CD4-positive, alpha-beta T cell treated with Interleukin-4 for 1 hour (primary cell): ENCODE measurements around the gene NAT8.
"Not testable (repeated sequence)": the region's sequence is repeated elsewhere in the genome, so short reads cannot be mapped to it uniquely, and the experiment has no call there.

Experiments used
- DNase-seq, 2 donors: peaks; one replicate each; pipeline ENCODE4 v3.0.0-alpha.2; 2020 to 2022

Gene NAT8, protein sequence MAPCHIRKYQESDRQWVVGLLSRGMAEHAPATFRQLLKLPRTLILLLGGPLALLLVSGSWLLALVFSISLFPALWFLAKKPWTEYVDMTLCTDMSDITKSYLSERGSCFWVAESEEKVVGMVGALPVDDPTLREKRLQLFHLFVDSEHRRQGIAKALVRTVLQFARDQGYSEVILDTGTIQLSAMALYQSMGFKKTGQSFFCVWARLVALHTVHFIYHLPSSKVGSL

DNA sequence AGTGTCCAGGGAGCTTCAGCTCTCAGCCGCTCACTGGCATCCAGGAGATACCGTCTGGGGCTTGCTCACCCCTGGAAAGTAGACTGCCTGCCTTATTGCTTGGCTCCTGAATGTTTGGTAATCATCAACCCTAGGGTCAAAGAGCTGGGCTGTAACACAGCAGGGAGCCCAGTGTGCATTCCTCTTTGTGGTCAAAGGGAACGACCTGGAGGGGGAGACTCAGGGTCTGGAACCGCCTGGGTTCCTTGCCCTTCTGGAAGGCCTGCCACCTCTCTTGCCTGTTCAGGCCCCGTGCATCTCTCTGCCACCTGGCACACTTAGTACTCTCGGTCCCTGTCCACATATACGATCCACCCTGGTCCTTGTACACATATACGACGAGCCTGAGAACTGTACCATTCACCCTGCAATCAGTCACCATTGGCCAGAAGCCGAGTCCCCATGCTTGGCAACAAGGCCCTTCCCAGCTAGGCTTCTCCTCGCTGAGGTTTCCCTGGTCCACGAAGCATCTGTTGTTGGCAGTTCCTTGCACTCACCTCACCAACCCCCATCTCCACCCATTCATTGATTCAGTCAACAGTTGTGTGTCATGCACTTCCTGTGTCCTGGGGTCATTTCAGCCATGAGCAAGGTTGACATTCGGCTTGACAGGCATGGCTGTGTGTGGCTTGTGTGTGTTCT lies at the start of gene NAT8:
Gene NAT8 (minus strand): TSS at position 85 of the 681 bp plus-strand sequence. CDS start 794 bp downstream, outside the sequence.
- DNase-seq = no peak

DNA sequence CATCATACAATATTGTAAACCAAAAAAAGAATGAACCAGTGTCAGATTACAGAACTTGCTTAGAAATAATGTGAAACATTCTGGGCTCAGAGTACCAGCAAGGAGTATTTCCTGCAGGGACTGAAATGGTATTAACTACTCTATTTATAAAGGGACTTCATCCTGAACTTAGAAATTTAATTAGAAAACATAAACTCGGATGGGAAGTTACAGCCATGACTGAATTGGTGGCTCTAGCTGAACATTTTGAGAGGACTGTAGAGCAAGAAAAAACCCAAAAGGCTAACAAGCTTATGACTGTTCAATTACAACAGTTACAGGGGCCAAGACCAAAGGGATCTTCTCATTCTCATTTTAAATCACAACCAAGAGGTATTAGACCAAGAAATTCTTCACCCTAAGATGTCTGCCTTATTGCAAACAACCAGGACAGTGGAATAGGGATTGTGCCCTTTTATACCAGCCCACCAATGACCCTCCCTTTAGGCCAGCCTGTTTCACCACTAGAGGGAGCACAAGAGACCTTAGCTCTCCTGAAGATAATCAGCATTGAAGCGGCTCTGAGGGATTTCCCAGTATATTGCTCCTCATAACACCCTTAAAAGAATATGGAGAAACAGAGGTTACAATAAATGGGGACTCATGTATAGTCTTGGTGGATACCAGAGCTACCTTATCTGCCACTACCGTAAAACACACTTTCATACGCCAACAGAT lies 48.3 kb upstream of the NAT8 start:
- DNase-seq = peak; percentile 30 to 36

DNA sequence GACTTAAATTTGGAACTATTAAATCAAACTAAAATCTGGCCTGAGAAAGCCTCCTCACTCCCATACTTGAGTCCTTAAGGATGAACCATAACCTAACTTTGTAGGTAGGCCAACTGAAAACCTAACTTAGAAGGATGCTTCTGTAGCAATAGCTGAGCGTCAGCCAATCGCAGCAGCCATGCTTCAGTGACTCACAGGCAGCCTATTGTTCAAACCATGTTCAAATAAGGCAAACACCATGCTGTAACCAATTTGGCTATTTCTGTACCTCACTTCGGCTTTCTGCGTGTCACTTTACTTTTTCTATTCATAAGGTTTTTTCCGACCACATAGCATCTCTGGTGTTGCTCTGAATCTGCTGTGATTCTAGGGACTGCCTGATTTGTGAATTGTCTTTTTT lies 46.3 kb upstream of the NAT8 start:
- DNase-seq = not testable (repeated sequence)

DNA sequence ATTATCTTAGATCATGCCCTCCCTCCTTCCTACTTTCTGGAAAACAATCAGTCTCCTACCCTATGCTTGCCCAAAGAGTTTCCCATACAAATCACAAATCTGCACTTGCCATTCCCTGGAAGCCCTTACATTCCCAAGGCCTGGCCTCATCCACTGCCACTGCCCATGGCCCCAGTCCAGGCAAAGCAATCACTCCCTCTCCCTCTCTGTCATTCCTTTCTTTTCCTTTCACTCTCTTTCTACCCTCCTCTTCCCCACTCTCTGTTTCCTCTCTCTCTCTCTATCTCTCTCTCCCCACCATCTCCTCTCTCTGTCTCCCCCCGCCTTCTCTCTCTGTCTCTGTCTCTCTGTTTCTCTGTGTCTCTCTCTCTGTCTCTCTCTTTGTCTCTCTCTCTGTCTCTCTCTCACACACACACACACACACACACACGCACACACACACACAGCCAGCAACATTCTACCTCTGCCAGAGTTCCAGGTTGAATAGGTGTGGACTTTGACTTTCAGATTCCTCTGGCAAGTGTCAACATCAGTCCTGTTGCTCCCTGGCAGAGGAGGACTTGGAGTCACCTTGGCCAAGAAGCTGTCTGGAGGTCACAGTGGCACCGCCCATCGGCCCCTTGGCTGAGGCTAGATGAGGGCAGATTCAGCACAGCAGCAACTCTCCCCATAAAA lies 43.7 kb upstream of the NAT8 start:
- DNase-seq = no peak

DNA sequence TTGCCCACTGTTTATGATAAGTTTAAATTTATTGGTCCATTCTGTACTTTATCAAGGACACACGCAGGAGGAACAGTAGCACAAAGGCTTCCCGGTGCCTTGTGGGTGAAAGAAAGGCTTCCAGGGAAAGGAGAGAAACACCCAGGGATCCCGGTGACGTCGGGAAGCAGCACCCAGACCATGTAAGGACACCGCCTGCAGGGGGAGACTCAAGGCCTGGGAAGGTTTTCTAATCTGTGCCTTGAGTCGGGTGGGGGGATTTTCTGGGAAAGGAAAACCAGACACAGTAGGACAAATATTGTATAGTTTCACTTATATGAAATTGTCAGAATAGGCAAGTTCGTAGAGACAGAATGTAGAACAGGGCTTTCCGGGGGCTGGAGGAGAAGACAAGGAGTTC lies 42.7 kb upstream of the NAT8 start:
- DNase-seq = not testable (repeated sequence)

DNA sequence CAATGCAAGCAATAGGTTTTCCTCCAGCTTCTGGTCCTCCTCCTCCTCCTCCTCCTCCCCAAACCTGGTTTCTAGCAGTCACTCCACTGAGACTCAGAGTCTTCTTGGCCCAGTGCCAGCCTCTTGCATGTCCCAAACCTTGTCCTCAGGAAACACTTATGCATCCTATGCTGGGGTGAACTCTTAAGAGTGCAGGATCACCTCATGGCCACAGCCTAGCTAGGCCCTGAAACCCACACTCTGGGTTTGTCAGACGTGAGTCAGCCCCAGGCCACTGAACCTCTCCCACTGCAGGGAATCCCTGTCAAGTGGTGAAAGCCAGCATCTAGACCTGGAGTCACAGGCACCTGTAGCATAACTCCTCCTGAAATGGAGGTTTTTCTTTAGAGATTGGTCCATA lies 42.1 kb upstream of the NAT8 start:
- DNase-seq = not testable (repeated sequence)

DNA sequence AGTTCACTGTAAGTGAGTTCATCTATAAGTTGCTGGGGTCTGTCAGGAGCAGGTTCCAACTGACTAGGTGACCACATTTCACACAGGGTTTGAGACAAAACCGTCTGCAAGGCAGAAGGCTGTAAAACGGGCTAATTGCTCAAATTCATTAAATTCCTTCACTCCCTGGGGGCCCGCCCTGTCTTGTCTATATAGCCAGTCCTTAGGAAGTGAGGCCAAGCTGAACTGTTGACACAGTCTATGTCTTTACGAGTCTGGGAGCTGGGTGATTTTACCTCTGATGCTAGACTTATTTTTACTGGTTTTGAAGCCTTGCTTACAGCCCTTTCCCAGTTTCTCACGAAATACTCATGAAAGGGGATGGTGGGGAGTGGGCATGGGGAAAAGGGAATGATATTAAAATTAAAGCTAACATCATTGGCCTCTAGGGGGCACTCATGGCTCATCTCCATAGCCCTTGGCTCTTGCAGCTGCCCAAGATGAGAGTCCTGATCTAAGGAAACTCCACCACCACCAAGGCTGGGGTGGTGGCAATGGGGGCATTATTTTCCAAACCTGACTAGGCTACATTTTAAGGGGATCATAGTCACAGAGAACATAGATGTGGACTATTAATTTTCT lies 37.8 kb upstream of the NAT8 start:
- DNase-seq = peak in 1 of 2 donors; percentile 7

DNA sequence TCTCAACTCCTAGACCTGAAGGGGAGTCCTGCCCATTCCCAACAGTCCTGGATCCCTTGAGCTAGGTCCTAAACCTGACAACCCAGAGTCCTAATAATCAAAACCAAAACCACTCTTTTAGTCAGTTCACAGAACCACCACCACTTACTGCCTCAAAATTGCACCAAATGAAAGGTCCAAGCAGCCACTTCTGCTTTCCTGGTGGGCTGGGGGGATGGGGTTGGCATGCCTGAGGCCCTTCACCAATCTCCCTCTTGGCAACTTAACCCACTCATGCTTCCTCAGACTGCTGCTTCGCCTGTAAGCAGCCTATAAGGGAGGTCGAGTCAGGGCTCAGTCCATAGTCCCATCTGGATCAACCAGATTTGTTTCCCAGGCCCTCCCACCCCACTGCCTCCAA lies 37.0 kb upstream of the NAT8 start:
- not testable (repeated sequence) for DNase-seq

DNA sequence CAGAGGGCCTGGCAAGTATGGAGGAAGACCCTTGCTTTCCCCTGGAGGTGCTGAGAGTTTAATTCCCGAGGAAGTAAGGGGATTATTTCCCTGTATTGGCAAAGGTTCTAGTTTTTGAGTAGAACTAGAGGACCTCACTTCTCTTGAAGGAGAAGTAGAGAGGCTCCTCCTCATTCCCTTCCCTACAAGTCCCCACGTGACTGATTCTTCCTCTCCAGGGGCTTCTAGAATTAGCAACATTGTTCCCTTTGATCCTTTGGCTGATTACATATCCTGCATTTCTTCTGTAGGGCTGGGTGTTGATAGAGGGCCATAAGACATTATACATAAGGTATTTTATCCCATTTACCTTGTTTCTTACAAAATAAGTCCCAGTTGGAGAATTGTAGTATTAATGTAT lies 35.8 kb upstream of the NAT8 start:
- DNase-seq = not testable (repeated sequence)

DNA sequence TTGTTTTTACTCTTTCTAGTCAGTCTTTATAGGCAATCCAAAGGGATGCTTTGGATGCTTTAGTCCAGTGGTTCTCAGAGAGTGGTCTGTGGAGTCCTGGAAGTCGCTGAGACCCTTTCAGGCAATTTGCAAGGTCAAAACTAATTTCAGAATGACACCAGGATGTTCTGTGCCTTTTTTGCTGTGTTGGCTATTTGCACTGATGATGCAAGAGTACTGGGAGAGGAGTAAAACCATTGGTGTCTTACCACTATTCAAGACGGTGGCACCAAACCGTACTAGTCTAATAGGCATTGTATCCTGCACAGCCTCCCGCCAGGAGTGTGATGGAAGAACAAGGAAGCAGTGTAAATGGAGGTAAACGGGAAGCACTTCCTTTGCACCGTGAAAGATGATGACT lies 34.0 kb upstream of the NAT8 start:
- DNase-seq = not testable (repeated sequence)

DNA sequence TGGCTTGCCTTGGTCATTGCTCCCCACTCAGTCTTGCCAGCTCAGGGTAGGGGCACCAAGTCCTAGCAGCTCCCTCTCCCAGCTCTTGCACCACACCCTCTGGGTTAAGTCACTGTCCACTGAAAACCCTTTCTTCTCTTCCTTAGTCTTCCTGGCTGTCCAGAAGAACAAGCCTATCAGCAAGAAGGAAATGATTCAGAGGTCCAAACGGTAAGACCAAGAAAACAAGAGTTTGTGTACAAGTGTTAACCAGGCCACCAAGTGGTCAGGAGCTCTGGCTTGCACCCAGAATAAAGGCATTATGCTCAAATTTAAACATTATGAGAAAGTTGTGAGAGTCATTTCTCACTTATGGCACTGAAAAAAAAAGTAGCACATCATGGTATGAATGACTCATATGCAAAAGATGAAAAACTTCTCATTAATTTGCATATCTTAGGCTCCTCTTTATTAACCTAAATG lies 32.5 kb upstream of the NAT8 start:
- not testable (repeated sequence) for DNase-seq

DNA sequence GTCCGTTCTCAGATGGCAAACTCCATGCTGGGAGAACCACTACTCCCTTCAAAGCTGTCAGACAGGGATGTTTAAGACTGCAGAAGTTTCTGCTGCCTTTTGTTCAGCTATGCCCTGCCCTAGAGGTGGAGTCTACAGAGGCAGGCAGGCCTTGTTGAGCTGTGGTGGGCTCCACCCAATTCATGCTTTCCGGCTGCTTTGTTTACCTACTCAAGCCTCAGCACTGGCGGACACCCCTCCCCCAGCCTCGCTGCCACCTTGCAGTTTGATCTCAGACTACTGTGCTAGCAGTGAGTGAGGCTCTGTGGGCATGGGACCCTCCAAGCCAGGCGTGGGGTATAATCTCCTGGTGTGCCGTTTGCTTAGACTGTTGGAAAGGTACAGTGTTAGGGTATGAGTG lies 27.8 kb upstream of the NAT8 start:
- DNase-seq = not testable (repeated sequence)

DNA sequence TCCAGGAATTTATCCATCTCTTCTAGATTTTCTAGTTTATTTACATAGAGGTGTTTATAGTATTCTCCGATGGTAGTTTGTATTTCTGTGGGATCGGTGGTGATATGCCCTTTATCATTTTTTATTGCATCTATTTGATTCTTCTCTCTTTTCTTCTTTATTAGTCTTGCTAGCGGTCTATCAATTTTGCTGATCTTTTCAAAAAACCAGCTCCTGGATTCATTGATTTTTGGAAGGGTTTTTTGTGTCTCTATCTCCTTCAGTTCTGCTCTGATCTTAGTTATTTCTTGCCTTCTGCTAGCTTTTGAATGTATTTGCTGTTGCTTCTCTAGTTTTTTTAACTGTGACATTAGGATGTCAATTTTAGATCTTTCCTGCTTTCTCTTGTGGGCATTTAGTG lies 25.0 kb upstream of the NAT8 start:
- DNase-seq = not testable (repeated sequence)

DNA sequence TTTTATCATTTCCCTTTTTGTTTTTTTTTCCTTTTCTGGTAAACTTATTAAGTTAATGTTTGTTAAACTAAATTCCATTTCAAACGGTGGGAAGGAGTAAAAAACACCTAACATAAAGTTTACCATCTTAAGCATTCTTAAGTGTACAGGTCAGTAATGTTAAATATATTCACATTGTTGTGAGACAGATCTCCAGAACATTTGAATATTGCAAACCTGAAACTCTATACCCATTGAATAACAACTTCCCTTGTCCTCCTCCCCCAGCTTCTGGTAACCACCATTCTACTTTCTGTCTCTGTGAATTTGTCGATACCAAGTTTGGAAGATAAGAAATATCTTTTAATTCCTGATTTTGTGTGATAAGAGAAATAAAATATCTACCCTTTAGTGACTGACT lies 12.0 kb upstream of the NAT8 start:
- DNase-seq = no peak

DNA sequence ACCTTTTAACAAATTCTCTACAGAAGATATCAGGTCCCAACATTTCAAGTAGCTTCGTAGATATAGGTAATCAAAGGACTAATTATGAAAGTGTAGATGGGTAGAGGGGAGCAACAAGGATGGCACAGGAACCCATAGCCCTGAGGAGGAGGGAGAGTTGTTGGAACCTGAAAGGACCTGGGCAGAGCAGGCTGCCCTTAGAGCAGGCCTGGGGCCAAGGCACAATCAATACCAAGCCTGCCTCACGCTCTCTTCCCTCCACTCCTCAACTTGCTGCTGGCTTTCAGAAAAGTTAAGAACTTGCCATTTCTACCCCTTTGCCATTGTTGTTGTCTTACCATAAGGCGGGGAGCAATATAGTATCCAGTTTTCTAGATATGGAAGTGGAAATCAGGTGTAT lies 10.1 kb upstream of the NAT8 start:
- no peak for DNase-seq

DNA sequence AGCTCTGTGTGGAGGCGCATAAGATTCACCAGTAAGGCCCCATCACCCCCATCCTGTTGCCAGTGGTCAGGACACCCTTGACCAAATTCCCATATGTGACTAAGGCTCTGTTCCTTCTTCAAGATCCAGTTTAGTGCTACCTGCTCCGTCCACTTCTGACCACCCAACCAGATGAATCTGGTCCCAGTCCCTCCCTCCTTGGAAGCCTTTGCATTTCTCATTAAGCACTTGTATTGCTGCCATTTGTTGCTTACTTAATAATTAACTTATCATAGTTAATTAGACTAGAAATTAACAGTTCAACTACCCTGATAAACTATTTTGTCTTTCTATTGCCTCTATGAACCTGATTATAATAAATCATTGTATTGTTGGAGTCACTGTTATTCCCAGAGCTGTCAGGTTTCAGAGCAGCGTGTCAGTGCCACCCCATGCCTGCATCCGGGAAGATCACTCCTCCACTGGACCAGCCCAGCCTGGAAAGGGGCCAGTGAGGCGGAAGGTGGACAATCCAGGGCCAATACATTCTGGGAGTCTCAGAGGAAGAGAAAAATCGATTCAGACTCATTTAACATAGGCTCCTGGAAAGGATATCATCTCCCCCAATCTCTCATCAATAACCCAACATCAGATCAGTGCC lies 9.5 kb upstream of the NAT8 start:
- no peak for DNase-seq

DNA sequence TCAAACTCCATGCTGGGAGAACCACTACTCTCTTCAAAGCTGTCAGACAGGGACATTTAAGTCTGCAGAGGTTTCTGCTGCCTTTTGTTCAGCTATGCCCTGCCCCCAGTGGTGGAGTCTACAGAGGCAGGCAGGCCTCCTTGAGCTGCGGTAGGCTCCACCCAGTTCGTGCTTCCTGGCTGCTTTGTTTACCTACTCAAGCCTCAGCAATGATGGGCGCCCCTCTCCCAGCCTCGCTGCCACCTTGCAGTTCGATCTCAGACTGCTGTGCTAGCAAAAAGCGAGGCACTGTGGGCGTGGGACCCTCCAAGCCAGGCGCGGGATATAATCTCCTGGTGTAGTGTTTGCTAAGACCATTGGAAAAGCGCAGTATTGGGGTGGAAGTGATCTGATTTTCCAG lies 5.5 kb upstream of the NAT8 start:
- not testable (repeated sequence) for DNase-seq

DNA sequence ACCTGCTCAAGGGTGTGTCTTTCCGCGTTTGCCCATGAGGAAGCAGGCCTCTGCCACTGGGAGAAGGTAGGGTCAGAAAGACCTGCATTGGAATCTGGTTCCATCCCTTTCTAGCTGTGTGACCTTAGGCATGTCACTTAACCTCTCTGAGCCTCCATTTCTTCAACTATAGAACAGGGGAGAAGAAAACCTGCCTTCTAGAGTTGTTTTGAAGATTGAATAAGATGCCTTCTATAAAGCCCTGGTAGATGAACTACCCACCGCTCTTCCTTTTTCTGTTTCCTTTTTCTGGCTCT lies 507 bp downstream of the NAT8 start:
- no peak for DNase-seq

DNA sequence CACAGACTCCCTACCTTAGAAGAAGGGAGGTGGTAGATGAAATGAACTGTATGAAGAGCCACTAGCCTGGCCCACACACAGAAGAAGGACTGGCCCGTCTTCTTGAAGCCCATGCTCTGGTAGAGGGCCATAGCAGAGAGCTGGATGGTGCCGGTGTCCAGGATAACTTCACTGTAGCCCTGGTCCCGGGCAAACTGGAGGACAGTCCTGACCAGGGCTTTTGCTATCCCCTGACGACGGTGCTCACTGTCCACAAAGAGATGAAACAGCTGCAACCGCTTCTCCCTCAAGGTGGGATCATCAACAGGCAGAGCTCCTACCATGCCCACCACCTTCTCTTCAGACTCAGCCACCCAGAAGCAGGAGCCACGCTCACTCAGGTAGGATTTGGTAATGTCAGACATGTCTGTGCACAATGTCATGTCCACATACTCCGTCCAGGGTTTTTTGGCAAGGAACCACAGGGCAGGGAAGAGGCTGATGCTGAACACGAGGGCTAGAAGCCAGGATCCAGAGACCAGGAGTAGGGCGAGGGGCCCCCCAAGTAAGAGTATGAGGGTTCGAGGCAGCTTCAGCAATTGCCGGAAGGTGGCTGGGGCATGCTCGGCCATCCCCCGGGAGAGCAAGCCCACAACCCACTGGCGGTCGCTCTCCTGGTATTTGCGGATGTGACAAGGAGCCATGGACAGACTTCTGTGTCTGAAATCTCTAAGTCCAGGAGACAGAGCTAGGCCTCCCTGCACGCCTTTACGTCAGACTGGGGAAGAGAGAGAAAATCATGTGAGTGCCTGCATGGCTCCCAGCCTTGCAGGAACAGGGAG lies 1.1 kb downstream of the NAT8 start:
- DNase-seq = no peak

DNA sequence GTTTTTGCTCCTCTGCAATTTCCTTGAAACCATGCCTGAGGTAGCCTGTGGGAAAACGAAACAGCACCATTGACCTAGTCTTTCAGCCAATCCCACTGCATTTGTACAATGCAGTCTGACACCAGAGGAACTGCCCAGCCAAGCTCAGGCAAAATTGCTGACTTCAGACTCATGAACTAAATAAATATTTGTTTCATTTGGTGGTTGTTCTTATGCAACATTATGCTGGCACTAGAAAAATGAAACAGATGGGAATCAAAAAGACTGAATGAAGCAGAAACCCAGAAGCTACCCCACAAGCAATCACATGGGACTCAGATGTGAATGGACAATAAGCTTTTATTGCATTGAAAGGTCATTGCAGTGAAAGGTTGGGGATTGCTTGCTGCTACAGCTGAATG lies 1.7 kb downstream of the NAT8 start:
- no peak for DNase-seq

DNA sequence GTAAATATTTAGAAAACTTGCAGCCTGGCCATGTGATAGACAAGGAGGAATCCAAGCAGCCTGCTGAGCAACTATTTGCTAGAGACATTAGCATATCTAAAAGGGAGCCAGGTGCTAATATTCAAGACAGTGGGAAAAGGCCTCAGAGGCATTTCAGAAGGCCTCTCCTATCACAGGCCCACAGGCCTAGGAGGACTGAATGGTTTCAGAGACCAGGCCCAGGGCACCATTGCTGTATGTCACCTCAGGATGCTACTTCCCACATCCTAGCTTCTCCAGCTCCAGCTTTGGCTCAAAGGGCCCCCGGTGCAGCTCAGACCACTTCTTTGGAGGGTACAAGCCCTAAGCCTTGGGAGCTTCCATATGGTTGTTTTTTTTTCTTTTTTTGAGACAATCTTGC lies 3.8 kb downstream of the NAT8 start:
- DNase-seq = no peak

DNA sequence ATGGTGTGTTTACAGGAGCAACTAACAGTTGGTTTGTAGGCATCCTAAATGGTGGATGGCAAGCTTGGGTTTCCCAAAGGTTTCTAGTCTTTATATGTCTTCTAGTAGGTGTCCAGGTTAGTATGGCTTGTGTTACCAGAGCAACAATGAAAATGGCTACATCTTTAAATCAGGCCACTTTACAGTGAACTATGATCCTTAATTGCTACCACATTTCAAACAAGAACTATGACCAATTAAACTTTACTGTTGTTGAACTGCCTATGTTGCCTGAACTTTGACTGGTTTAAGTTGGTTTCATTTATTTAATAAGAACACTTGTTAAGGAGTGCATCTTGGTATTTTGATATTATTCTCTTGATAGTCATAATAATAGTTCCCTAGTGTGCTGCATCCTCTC lies 5.2 kb downstream of the NAT8 start:
- not testable (repeated sequence) for DNase-seq
